HG03095 (cell line): ENCODE measurements around the gene CHMP4A.

Source experiments
- ATAC-seq: cut with Tn5 transposase; IDR thresholded peaks from one replicate; pipeline ENCODE4 v1.9.1; 2021; ENCODE audit warnings: moderate library complexity; ENCODE audit not compliant: unreplicated experiment

CHMP4A gene

DNA sequence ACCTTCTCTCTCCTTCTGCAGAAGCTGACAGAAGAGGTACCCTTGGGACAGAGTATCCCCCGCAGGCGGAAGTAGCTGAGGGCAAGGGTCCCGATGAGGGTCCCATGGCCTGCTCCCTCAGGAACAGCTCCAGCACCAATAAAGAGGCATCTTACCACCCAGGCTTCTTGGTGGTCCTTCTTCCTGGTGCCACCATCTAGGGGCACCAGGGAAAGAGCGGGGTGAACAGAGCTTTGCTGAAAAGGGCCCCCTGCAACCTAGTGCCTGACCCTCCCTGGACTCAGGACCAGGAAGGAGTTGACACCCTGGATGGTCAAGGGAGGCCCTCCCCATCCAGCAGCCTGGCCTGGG is 52.8 kb downstream of the CHMP4A start:
- ATAC-seq: no peak

DNA sequence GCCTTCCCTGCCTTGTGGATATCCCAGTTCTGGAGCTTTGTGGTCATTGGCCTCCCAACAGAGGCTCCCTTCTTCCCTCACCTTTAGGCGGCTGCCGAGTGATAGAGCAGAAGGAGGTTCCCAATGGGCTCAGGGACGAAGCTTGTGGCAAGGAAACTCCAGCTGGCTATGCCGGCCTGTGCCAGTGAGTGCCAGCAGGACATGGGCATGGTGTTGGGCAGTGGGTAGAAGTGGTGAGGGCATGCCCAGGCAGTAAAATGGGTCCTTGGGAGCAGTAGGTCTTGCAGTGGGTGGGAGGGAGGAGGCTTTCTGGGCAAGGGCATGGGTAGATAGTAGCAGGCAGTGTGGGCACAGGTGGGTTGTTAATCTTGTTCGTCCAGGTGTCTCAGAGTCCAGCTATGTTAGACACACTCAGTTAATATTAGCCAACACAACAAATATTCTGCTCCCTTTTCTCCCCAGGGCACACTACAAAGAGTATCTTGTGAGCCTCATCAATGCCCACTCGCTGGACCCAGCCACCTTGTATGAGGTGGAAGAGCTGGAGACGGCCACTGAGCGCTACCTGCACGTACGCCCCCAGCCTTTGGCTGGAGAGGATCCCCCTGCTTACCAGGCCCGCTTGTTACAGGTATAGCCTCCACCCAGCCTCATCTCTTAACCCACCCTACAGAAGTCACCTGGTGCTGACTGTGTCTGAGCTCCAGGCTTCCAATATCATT is 53.4 kb downstream of the CHMP4A start:
- no peak for ATAC-seq
